GM12878 (cell line): ENCODE results near the gene EPHB2. TPM values are rescaled to one million over a fixed set of nuclear protein-coding genes. Genes with fewer than 3 reads are reported as not detected.

Source experiments
- ATAC-seq: fragments of 200-7000 bp; cut with Tn5 transposase; 3 replicates; pipeline ENCODE4 v1.9.1; 2020; ENCODE audit warnings: mild to moderate bottlenecking, moderate library complexity
- BruUV-seq: library from RNA; stranded (reverse); fragments of 400-500 nt; replicated peaks from 2 replicates; lab custom pipeline; 2021; lab: Mats Ljungman, UMichigan
- CTCF ChIA-PET: fragments of 300-600 bp; sonication (Branson Sonifier 250); formaldehyde crosslinking; extraction: SDS; loops from one replicate; lab custom pipeline; 2021; ENCODE audit warnings: inconsistent platforms; lab: Yijun Ruan, JAX
- POLR2A ChIA-PET: fragments of 350-600 bp; formaldehyde crosslinking; extraction: SDS; loops from one replicate; lab custom pipeline; 2021; ENCODE audit warnings: inconsistent platforms; lab: Charles Lee
- RAD21 ChIA-PET: fragments of 300-600 bp; sonication (Branson Sonifier 250); formaldehyde crosslinking; loops from one replicate; lab custom pipeline; 2023; ENCODE audit warnings: antibody characterized with exemption; ENCODE audit not compliant: unreplicated experiment; lab: Charles Lee
- SMC1A ChIA-PET: fragments of 300-600 bp; sonication (Branson Sonifier 250); formaldehyde crosslinking; loops from one replicate; lab custom pipeline; 2023; ENCODE audit not compliant: unreplicated experiment, uncharacterized antibody; lab: Charles Lee
- DNase-seq: peaks from one replicate; pipeline ENCODE4 v3.0.0-alpha.2; 2011; ENCODE audit warnings: low read depth, low spot score
- FAIRE-seq: peaks from 3 replicates; lab custom pipeline; 2011; peaks lifted over from hg19 to GRCh38; lab: Jason Lieb, UNC
- H2AFZ ChIP-seq: 2 replicates; pipeline ENCODE4 v1.6.0; 2011; ENCODE audit warnings: low read depth, low read length, control low read depth; ENCODE audit not compliant: control insufficient read depth
- H3K27ac ChIP-seq: 2 replicates; pipeline ENCODE4 v1.5.1; 2011; ENCODE audit warnings: control low read depth; ENCODE audit not compliant: control insufficient read depth, insufficient read depth
- H3K27me3 ChIP-seq, 2 experiments: replicated peaks in 1 of 2; 2 replicates each; pipeline versions ENCODE4 v1.6.0 to v1.6.1; 2011; ENCODE audit warnings: low read length in 1 of 2; ENCODE audit not compliant: control insufficient read depth in 2 of 2, insufficient read depth in 2 of 2
- H3K36me3 ChIP-seq, 2 experiments: 2 replicates each; pipeline ENCODE4 v1.5.1; 2011; ENCODE audit warnings: low read length in 1 of 2; ENCODE audit not compliant: control insufficient read depth in 2 of 2, insufficient read depth in 2 of 2
- H3K4me1 ChIP-seq: 2 replicates; pipeline ENCODE4 v1.6.1; 2011; ENCODE audit warnings: mild to moderate bottlenecking, low read length, moderate library complexity, mixed read lengths; ENCODE audit not compliant: control insufficient read depth, insufficient read depth
- H3K4me2 ChIP-seq: 2 replicates; pipeline ENCODE4 v1.6.0; 2011; ENCODE audit warnings: control low read depth; ENCODE audit not compliant: control insufficient read depth, insufficient read depth
- H3K4me3 ChIP-seq: fragments of 200-600 bp; sonication (generic); 2 replicates; pipeline ENCODE4 v1.5.1; 2016
- H3K79me2 ChIP-seq: 2 replicates; pipeline ENCODE4 v1.6.0; 2011; ENCODE audit warnings: low read length; ENCODE audit not compliant: control insufficient read depth, insufficient read depth
- H3K9ac ChIP-seq: 2 replicates; pipeline ENCODE4 v1.8.0; 2011; ENCODE audit warnings: low read length, control low read depth, mixed read lengths; ENCODE audit not compliant: control insufficient read depth, insufficient read depth
- H3K9me3 ChIP-seq: replicated peaks from 3 replicates; pipeline ENCODE4 v1.5.1; 2011; ENCODE audit warnings: mild to moderate bottlenecking, low read length; ENCODE audit not compliant: control insufficient read depth, insufficient read depth
- H4K20me1 ChIP-seq: 2 replicates; pipeline ENCODE4 v1.6.0; 2011; ENCODE audit not compliant: control insufficient read depth, insufficient read depth
- E2F8 ChIP-seq: fragments of 450-650 bp; IDR thresholded peaks from 2 replicates; pipeline ENCODE4 v1.6.1; 2018; ENCODE audit warnings: mild to moderate bottlenecking, low read depth, moderate library complexity; ENCODE audit not compliant: partially characterized antibody
- NR2C1 ChIP-seq: fragments of 450-650 bp; IDR thresholded peaks from 2 replicates; pipeline ENCODE4 v1.6.1; 2017; ENCODE audit warnings: antibody characterized with exemption, mild to moderate bottlenecking, moderate library complexity
- RB1 ChIP-seq: fragments of 450-650 bp; formaldehyde crosslinking; IDR thresholded peaks from 2 replicates; pipeline ENCODE4 v1.6.1; 2017; ENCODE audit warnings: mild to moderate bottlenecking, borderline replicate concordance
- SMAD1 ChIP-seq: fragments of 450-650 bp; IDR thresholded peaks from 2 replicates; pipeline ENCODE4 v1.6.1; 2018; ENCODE audit warnings: mild to moderate bottlenecking, low read depth; ENCODE audit not compliant: partially characterized antibody
- WGBS: methylation state at CpG from one replicate; pipeline ENCODE4 v1.1.6; 2016; ENCODE audit warnings: low lambda C conversion rate; ENCODE audit not compliant: insufficient replicate concordance, insufficient coverage; ENCODE audit errors: missing lambda C conversion rate; 5-methylcytosine and 5-hydroxymethylcytosine counted together
- in situ Hi-C: fragments of 300-500 bp; cut with MboI; formaldehyde crosslinking; loops from 9 replicates; pipeline ENCODE4 v1.14.3; 2018; ENCODE audit warnings: mixed read lengths
- intact Hi-C: fragments of 100-400 bp; cut with micrococcal nuclease; formaldehyde crosslinking; loops from one replicate; pipeline ENCODE4 v1.14.2; 2022; ENCODE audit not compliant: unreplicated experiment
- polyA plus RNA-seq, 11 experiments: library from polyadenylated mRNA; depleted of rRNA in 4 of 11; unstranded in 6 of 11; stranded (reverse) in 5 of 11; fragments of >200 nt; fragmentation: Nextera tagmentation in 4 of 11; fragmentation: Illumina TruSeq in 1 of 11; extraction: Ambion mirVana in 4 of 11; extraction: Trizol in 1 of 11; gene quantifications; 1 replicate in 1 of 11; 2 replicates in 10 of 11; pipeline versions ENCODE4 v1.2.1 to v1.2.3, GENCODE V29; 2011 to 2016; ENCODE audit warnings: inconsistent platforms in 2 of 11, missing spikeins in 2 of 11, low read depth in 1 of 11
- total RNA-seq, 4 experiments: library from RNA; depleted of rRNA in 3 of 4; stranded (reverse); fragments of >200 nt in 3 of 4; fragmentation: Illumina TruSeq in 1 of 4; extraction: Trizol in 1 of 4; gene quantifications; 2 replicates each; pipeline versions ENCODE4 v1.2.1 to v1.2.3, GENCODE V29; 2013 to 2021

Gene EPHB2
- total and polyA plus RNA-seq, 10 of the 15 experiments (the other 5 are each of a cell fraction or from before 2014, with no cell fraction given): 0.13 to 3.3 (median 0.92) TPM

- no peaks in the 10 kb centered on the region for H3K9me3 ChIP-seq
- SMC1A ChIA-PET: no interaction called here
- no peak for ATAC-seq
- no peak overlapping the region for H3K9ac ChIP-seq
- CTCF ChIA-PET: no interaction called here
- FAIRE-seq: no peak
- WGBS: 43% methylated on average over 24 of the region's 24 CpGs
- no peak overlapping the region for H3K4me3 ChIP-seq
- in situ Hi-C loops: no loop called here
- POLR2A ChIA-PET: no interaction called here
- H3K27ac ChIP-seq: no peak overlapping the region
- no peak overlapping the region for H2AFZ ChIP-seq
- H3K4me2 ChIP-seq: no peak overlapping the region
- H3K27me3 ChIP-seq: no peaks in the 10 kb centered on the region; a peak in 1 of 4 replicates
- no peaks in the 10 kb centered on the region for H3K4me1 ChIP-seq
- DNase-seq: no peak
- no peaks in the 10 kb centered on the region for H3K36me3 ChIP-seq
- H3K79me2 ChIP-seq: no peaks in the 10 kb centered on the region
- RAD21 ChIA-PET: no interaction called here
- BruUV-seq: no TSS peak
- intact Hi-C loops: no loop called here
- no peaks in the 10 kb centered on the region for H4K20me1 ChIP-seq
- TF ChIP-seq RB1 (no peak), NR2C1 (no peak), E2F8 (no peak), SMAD1 (no peak)
- TF ChIP-seq, all 136 proteins: peak for 0
These were observed 202.9 kb downstream of the EPHB2 start for GRCh38 chr1:22913421-22914141.
